ENCODE data around the gene WDR20. TPM values are rescaled to one million over a fixed set of nuclear protein-coding genes. Genes with fewer than 3 reads are reported as not detected.
A peak's percentile ranks its signal among the peaks of the same experiment; 100 is the strongest.

WDR20 gene
- total RNA-seq, 1 experiment from 2014 or later = 25.6 TPM

DNA sequence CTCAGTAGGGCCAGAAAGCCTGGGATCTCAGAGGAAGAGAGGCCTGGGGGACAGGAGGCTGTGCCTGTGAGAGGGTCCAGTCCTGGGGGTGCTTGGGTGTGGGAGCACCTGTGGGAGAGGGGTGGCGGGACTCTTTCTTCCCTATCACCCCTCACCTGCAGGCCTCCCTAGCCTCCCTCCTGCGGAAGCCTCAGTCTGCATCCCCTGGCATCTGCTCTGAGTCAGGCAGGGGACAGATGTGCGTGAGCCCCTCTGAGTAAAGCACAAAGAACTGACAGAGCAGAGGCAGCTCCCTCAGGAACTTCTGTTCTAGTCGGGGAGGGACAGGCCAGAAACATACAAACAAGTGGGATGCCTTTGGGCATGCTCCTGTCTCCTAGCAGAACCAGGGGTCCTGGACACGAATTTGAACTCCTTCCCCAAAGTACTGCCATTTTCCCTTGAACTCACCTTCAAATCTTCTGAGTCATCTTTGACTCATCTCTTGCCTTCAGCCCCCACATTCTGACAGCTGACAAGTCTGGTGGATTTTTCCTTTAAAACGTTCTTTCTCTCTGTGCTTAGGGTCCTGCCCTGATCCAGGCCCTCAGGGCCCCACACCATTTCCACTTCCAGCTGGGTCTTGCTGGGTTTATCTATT is 44.3 kb upstream of the WDR20 start (continued):
- TF ChIP-seq, protein P1, sequence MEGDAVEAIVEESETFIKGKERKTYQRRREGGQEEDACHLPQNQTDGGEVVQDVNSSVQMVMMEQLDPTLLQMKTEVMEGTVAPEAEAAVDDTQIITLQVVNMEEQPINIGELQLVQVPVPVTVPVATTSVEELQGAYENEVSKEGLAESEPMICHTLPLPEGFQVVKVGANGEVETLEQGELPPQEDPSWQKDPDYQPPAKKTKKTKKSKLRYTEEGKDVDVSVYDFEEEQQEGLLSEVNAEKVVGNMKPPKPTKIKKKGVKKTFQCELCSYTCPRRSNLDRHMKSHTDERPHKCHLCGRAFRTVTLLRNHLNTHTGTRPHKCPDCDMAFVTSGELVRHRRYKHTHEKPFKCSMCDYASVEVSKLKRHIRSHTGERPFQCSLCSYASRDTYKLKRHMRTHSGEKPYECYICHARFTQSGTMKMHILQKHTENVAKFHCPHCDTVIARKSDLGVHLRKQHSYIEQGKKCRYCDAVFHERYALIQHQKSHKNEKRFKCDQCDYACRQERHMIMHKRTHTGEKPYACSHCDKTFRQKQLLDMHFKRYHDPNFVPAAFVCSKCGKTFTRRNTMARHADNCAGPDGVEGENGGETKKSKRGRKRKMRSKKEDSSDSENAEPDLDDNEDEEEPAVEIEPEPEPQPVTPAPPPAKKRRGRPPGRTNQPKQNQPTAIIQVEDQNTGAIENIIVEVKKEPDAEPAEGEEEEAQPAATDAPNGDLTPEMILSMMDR (IDR thresholded peaks at IDR 0.05) = no peak

DNA sequence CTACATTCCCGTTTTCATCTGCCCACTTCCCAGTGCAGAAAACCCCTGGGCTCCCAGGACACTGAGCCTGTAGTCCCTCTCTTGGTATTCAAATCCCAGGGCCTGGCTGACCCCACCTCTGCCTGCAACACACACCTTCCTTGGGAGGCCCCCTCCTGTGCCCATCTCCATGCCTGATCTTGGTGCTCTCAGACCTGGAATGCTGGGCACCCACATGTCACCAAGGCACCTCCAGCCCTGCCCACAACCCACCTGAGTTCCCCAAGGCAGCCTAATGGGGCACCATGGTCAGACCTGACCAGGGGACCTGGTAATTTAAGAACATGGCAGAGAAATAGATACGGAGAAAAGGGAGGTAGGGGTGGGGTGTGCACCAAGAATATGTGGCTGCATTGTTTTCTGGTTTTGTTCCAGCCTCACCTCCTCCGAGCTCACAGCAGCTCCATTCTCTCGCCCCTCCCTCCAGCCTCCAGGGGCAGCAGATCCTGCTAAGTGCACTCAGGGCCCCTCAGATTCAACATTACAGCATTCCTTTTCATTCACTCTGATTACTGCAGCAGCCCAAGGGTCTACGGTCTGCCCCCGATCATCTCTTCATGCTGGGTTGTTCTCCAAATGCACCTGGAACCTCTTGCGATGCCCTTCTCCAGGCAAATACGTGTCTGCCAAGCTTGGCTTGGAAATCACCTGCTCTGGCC is 43.7 kb upstream of the WDR20 start:
- ChIA-PET POLR2A (interaction anchor here (0.6 to 1.0 kb wide), 3 partner anchors 34 to 78 kb away, joined by 3 to 4 read pairs (median 3); no protein-coding TSS in a partner anchor), CTCF (interaction anchor here (0.6 to 3.6 kb wide), 26 partner anchors 8 to 379 kb away, joined by 3 to 41 read pairs (median 5); no protein-coding TSS in a partner anchor)
- DNase-seq (ENCODE audit: low spot score) (no peak), ATAC-seq (peak; percentile 38)
- TF ChIP-seq RORB (CRISPR knock-in tag; IDR thresholded peaks at IDR 0.05) (no peak), FOXJ3 (CRISPR knock-in tag; IDR thresholded peaks at IDR 0.05; ENCODE audit: borderline replicate concordance) (no peak), NFE2L1 (CRISPR knock-in tag; IDR thresholded peaks at IDR 0.05) (no peak), EMX1 (CRISPR knock-in tag; IDR thresholded peaks at IDR 0.05) (no peak), NFYB (CRISPR knock-in tag; conservative IDR thresholded peaks at IDR 0.05; ENCODE audit: low read depth) (no peak), ETV6 (CRISPR knock-in tag; IDR thresholded peaks at IDR 0.05) (no peak), CBFB (CRISPR knock-in tag; IDR thresholded peaks at IDR 0.05; ENCODE audit: low read depth) (no peak), ZBTB21 (CRISPR knock-in tag; IDR thresholded peaks at IDR 0.05; ENCODE audit: borderline replicate concordance) (no peak), GTF2I (CRISPR knock-in tag; conservative IDR thresholded peaks at IDR 0.05) (no peak), OVOL2 (CRISPR knock-in tag; IDR thresholded peaks at IDR 0.05; ENCODE audit: borderline replicate concordance) (no peak), CREM (CRISPR knock-in tag; IDR thresholded peaks at IDR 0.05) (no peak)
- TF ChIP-seq, protein P2, sequence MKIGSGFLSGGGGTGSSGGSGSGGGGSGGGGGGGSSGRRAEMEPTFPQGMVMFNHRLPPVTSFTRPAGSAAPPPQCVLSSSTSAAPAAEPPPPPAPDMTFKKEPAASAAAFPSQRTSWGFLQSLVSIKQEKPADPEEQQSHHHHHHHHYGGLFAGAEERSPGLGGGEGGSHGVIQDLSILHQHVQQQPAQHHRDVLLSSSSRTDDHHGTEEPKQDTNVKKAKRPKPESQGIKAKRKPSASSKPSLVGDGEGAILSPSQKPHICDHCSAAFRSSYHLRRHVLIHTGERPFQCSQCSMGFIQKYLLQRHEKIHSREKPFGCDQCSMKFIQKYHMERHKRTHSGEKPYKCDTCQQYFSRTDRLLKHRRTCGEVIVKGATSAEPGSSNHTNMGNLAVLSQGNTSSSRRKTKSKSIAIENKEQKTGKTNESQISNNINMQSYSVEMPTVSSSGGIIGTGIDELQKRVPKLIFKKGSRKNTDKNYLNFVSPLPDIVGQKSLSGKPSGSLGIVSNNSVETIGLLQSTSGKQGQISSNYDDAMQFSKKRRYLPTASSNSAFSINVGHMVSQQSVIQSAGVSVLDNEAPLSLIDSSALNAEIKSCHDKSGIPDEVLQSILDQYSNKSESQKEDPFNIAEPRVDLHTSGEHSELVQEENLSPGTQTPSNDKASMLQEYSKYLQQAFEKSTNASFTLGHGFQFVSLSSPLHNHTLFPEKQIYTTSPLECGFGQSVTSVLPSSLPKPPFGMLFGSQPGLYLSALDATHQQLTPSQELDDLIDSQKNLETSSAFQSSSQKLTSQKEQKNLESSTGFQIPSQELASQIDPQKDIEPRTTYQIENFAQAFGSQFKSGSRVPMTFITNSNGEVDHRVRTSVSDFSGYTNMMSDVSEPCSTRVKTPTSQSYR (CRISPR knock-in tag; IDR thresholded peaks at IDR 0.05) = no peak
- TF ChIP-seq, protein P3, sequence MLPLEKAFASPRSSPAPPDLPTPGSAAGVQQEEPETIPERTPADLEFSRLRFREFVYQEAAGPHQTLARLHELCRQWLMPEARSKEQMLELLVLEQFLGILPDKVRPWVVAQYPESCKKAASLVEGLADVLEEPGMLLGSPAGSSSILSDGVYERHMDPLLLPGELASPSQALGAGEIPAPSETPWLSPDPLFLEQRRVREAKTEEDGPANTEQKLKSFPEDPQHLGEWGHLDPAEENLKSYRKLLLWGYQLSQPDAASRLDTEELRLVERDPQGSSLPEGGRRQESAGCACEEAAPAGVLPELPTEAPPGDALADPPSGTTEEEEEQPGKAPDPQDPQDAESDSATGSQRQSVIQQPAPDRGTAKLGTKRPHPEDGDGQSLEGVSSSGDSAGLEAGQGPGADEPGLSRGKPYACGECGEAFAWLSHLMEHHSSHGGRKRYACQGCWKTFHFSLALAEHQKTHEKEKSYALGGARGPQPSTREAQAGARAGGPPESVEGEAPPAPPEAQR (CRISPR knock-in tag; IDR thresholded peaks at IDR 0.05) = no peak
- TF ChIP-seq, protein P4, sequence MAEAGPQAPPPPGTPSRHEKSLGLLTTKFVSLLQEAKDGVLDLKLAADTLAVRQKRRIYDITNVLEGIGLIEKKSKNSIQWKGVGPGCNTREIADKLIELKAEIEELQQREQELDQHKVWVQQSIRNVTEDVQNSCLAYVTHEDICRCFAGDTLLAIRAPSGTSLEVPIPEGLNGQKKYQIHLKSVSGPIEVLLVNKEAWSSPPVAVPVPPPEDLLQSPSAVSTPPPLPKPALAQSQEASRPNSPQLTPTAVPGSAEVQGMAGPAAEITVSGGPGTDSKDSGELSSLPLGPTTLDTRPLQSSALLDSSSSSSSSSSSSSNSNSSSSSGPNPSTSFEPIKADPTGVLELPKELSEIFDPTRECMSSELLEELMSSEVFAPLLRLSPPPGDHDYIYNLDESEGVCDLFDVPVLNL (CRISPR knock-in tag; IDR thresholded peaks at IDR 0.05; ENCODE audit: borderline replicate concordance, low read depth) = no peak
- TF ChIP-seq, protein P5, sequence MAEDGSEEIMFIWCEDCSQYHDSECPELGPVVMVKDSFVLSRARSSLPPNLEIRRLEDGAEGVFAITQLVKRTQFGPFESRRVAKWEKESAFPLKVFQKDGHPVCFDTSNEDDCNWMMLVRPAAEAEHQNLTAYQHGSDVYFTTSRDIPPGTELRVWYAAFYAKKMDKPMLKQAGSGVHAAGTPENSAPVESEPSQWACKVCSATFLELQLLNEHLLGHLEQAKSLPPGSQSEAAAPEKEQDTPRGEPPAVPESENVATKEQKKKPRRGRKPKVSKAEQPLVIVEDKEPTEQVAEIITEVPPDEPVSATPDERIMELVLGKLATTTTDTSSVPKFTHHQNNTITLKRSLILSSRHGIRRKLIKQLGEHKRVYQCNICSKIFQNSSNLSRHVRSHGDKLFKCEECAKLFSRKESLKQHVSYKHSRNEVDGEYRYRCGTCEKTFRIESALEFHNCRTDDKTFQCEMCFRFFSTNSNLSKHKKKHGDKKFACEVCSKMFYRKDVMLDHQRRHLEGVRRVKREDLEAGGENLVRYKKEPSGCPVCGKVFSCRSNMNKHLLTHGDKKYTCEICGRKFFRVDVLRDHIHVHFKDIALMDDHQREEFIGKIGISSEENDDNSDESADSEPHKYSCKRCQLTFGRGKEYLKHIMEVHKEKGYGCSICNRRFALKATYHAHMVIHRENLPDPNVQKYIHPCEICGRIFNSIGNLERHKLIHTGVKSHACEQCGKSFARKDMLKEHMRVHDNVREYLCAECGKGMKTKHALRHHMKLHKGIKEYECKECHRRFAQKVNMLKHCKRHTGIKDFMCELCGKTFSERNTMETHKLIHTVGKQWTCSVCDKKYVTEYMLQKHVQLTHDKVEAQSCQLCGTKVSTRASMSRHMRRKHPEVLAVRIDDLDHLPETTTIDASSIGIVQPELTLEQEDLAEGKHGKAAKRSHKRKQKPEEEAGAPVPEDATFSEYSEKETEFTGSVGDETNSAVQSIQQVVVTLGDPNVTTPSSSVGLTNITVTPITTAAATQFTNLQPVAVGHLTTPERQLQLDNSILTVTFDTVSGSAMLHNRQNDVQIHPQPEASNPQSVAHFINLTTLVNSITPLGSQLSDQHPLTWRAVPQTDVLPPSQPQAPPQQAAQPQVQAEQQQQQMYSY (CRISPR knock-in tag; IDR thresholded peaks at IDR 0.05) = no peak
- TF ChIP-seq, protein P1 (IDR thresholded peaks at IDR 0.05) = no peak
- Mint-ChIP-seq H3K9me3 (no peaks in the 10 kb centered on the region), H3K27me3 (ENCODE audit: low read depth) (no peaks in the 10 kb centered on the region; the same call in 1 of the 2 replicates), H3K36me3 (no peaks in the 10 kb centered on the region), H3K27ac (peak overlapping the region; percentile 39; the same call in 1 of the 2 replicates), H3K4me3 (0 out of 2 replicates have a peak overlapping the region, but pooled peaks have one; percentile 2), H3K4me1 (peaks cover 27% of the 10 kb centered on the region)

All from WTC11 (cell line).